Kasumi-1 (cell line): ENCODE results near the gene TFPT.
A peak's percentile ranks its signal among the peaks of the same experiment; 100 is the strongest.

Experiments
- DNase-seq, 2 experiments: peaks; one replicate each; lab custom pipeline; 2025; lab: John Stamatoyannopoulos, UW

The TFPT gene

GRCh38 chr19:54077334-54077733, 38.1 kb downstream of the TFPT start:
- DNase-seq, result peak; percentile 89 to 95

GRCh38 chr19:54074851-54075250, 40.6 kb downstream of the TFPT start:
- no peak for DNase-seq

- DNase-seq, result no peak
Measured at GRCh38 chr19:54073829-54074228, 41.6 kb downstream of the TFPT start.

- no peak for DNase-seq
Measured at GRCh38 chr19:54069470-54069869, 46.0 kb downstream of the TFPT start.

DNA sequence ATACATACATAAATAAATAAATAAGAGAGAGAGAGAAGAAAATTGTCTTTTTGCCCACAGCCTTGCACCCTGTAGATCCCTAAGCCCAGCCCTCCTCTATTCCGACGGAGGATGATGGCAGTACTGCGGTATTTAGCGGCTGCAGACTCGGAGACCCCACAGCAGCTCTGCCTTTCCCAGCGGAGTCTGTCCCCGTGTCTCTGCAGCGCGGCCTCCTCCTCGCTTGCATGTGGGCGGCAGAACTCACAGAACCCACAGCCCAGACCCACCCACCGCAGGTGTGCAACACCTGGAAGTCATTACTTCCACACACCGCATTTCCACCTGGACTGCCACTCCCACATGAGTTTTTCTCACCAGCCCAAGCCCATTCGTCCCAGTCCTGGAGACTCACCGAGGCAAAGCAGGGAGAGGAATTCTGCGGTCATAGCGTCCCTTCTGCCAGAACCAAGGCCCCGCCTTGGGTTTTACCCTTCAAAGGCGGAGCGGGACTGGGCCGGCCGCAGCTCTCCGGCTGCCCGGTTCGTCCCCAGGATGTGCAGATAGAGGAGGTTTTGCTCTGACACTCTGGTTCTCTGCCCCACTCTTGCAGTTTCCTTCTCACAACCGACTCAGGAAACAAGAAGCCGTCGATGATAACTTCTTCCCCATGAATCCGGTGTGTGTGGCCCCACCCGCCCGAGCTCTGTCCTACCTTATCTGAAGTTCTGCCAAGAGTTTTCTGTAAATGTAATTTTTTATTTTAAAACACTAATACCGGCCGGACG, 51.9 kb downstream of the TFPT start, which contains the start of gene VSTM1:
Gene VSTM1, minus strand, starts transcription at position 548 of the 767 bp plus-strand sequence. Its CDS starts 120 bp downstream, at position 428.
- peak; percentile 75 to 77 for DNase-seq

- peak; percentile 88 to 92 for DNase-seq
Measured at GRCh38 chr19:54062643-54063042, 52.8 kb downstream of the TFPT start.
